WTC11 (cell line): ENCODE results near the gene ZSCAN20.

Experiments
- CREB1 ChIP-seq: sonication (generic); formaldehyde crosslinking; IDR thresholded peaks from 2 replicates; pipeline ENCODE4 v1.8.0; 2023; ENCODE audit warnings: mild to moderate bottlenecking, missing genetic modification reagents
- IRF2 ChIP-seq: sonication (generic); formaldehyde crosslinking; IDR thresholded peaks from 2 replicates; pipeline ENCODE4 v1.8.0; 2022; ENCODE audit warnings: low read depth, missing genetic modification reagents, borderline replicate concordance
- MXD4 ChIP-seq: fragments of 250-450 bp; sonication (Bioruptor Pico); IDR thresholded peaks from 2 replicates; pipeline ENCODE4 v1.8.0; 2021; ENCODE audit warnings: mild to moderate bottlenecking, moderate library complexity, borderline replicate concordance
- ZNF232 ChIP-seq: sonication (generic); formaldehyde crosslinking; IDR thresholded peaks from 2 replicates; pipeline ENCODE4 v1.8.0; 2022; ENCODE audit warnings: mild to moderate bottlenecking, missing genetic modification reagents
- TF ChIP-seq, protein P1 (sequence below): sonication (generic); formaldehyde crosslinking; conservative IDR thresholded peaks from 2 replicates; pipeline ENCODE4 v1.8.1; 2022; ENCODE audit warnings: mild to moderate bottlenecking, missing genetic modification reagents
- TF ChIP-seq, protein P2 (sequence below): sonication (generic); formaldehyde crosslinking; IDR thresholded peaks from 2 replicates; pipeline ENCODE4 v1.8.1; 2022; ENCODE audit warnings: low read depth, mild to moderate bottlenecking, moderate library complexity, missing genetic modification reagents, borderline replicate concordance
- TF ChIP-seq, protein P3 (sequence below): sonication (generic); formaldehyde crosslinking; IDR thresholded peaks from 2 replicates; pipeline ENCODE4 v1.8.0; 2022; ENCODE audit warnings: mild to moderate bottlenecking, missing genetic modification reagents
- TF ChIP-seq, protein P4 (sequence below): sonication (generic); formaldehyde crosslinking; IDR thresholded peaks from 2 replicates; pipeline ENCODE4 v1.8.1; 2023; ENCODE audit warnings: mild to moderate bottlenecking, moderate library complexity, missing genetic modification reagents
- TF ChIP-seq, protein P5 (sequence below): sonication (generic); formaldehyde crosslinking; IDR thresholded peaks from 2 replicates; pipeline ENCODE4 v1.8.0; 2022; ENCODE audit warnings: mild to moderate bottlenecking, missing genetic modification reagents
- TF ChIP-seq, protein P6 (sequence below): fragments of 200-600 bp; IDR thresholded peaks from 2 replicates; pipeline ENCODE4 v1.8.0; 2022; ENCODE audit warnings: antibody characterized with exemption

DNA sequence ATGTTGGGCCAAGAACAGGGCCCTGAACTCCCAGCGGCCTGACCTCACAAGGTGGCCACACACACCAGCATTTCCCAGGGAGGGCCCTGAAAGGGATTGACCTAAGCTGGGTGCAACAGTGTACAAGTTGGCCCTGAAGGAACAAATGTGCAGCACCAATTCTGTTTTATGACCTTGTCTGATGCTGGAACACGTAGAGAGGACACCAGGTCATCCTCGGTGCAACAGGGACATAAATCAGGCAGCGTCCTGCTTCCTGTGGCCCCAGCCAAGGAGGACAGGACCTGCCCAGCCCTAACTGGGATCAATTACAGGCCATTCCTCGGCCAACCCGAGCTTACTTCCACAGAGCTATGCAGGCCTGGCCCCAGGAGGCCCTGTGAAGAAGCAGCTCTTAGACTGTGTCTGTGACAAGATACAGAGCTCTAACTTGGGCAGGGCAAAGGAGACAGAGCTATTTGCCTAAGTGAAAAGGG is 28.7 kb upstream of the ZSCAN20 start:
- TF ChIP-seq, protein P1, sequence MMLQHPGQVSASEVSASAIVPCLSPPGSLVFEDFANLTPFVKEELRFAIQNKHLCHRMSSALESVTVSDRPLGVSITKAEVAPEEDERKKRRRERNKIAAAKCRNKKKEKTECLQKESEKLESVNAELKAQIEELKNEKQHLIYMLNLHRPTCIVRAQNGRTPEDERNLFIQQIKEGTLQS (CRISPR knock-in tag): no peak
- TF ChIP-seq, protein P2, sequence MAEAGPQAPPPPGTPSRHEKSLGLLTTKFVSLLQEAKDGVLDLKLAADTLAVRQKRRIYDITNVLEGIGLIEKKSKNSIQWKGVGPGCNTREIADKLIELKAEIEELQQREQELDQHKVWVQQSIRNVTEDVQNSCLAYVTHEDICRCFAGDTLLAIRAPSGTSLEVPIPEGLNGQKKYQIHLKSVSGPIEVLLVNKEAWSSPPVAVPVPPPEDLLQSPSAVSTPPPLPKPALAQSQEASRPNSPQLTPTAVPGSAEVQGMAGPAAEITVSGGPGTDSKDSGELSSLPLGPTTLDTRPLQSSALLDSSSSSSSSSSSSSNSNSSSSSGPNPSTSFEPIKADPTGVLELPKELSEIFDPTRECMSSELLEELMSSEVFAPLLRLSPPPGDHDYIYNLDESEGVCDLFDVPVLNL: no peak
- TF ChIP-seq, protein P3, sequence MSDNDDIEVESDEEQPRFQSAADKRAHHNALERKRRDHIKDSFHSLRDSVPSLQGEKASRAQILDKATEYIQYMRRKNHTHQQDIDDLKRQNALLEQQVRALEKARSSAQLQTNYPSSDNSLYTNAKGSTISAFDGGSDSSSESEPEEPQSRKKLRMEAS (CRISPR knock-in tag): no peak
- TF ChIP-seq CREB1 (CRISPR knock-in tag): no peak
- TF ChIP-seq, protein P4, sequence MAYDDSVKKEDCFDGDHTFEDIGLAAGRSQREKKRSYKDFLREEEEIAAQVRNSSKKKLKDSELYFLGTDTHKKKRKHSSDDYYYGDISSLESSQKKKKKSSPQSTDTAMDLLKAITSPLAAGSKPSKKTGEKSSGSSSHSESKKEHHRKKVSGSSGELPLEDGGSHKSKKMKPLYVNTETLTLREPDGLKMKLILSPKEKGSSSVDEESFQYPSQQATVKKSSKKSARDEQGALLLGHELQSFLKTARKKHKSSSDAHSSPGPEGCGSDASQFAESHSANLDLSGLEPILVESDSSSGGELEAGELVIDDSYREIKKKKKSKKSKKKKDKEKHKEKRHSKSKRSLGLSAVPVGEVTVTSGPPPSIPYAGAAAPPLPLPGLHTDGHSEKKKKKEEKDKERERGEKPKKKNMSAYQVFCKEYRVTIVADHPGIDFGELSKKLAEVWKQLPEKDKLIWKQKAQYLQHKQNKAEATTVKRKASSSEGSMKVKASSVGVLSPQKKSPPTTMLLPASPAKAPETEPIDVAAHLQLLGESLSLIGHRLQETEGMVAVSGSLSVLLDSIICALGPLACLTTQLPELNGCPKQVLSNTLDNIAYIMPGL (CRISPR knock-in tag): no peak
- TF ChIP-seq, protein P5, sequence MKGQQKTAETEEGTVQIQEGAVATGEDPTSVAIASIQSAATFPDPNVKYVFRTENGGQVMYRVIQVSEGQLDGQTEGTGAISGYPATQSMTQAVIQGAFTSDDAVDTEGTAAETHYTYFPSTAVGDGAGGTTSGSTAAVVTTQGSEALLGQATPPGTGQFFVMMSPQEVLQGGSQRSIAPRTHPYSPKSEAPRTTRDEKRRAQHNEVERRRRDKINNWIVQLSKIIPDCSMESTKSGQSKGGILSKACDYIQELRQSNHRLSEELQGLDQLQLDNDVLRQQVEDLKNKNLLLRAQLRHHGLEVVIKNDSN (CRISPR knock-in tag): no peak
- TF ChIP-seq, protein P6, sequence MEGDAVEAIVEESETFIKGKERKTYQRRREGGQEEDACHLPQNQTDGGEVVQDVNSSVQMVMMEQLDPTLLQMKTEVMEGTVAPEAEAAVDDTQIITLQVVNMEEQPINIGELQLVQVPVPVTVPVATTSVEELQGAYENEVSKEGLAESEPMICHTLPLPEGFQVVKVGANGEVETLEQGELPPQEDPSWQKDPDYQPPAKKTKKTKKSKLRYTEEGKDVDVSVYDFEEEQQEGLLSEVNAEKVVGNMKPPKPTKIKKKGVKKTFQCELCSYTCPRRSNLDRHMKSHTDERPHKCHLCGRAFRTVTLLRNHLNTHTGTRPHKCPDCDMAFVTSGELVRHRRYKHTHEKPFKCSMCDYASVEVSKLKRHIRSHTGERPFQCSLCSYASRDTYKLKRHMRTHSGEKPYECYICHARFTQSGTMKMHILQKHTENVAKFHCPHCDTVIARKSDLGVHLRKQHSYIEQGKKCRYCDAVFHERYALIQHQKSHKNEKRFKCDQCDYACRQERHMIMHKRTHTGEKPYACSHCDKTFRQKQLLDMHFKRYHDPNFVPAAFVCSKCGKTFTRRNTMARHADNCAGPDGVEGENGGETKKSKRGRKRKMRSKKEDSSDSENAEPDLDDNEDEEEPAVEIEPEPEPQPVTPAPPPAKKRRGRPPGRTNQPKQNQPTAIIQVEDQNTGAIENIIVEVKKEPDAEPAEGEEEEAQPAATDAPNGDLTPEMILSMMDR: no peak
- no peak for TF ChIP-seq ZNF232 (CRISPR knock-in tag)
- no peak for TF ChIP-seq MXD4
- TF ChIP-seq IRF2 (CRISPR knock-in tag): no peak
